Fibroblast of lung (primary cell): Measurements from ENCODE around the gene SOX21.

Experiments used
- CTCF ChIP-seq, 2 donors: IDR thresholded peaks in 1 of 2; conservative IDR thresholded peaks in 1 of 2; 1 replicate in 1 of 2; 2 replicates in 1 of 2; pipeline ENCODE4 v1.5.1; 2011 to 2012; ENCODE audit warnings: low read length in 2 of 2, control low read depth in 1 of 2, inconsistent platforms in 1 of 2, low read depth in 1 of 2, mild to moderate bottlenecking in 1 of 2
- EZH2 ChIP-seq: IDR thresholded peaks from 2 replicates; pipeline ENCODE4 v1.5.1; 2012; ENCODE audit warnings: low read length, control low read depth, mild to moderate bottlenecking; ENCODE audit errors: missing control alignments

GRCh38 chr13:94677799-94678198 is 34.5 kb downstream of the SOX21 start:
- no peak for TF ChIP-seq EZH2
- TF ChIP-seq CTCF (conservative IDR thresholded peaks at IDR 0.05 in 1 of 2, IDR thresholded peaks at IDR 0.05 in 1 of 2; ENCODE audit: low read depth in 1 of 2, low read length in 2 of 2) = no peak
